ENCODE results near the gene CCDC116. TPM values are rescaled to one million over a fixed set of nuclear protein-coding genes. Genes with fewer than 3 reads are reported as not detected.

Gene CCDC116
- total and polyA plus RNA-seq, 2 experiments from 2014 or later: 0.14 TPM; not detected in 1

GRCh38 chr22:21635771-21636510 is 3.4 kb downstream of the CCDC116 start:
- Mint-ChIP-seq H3K9me3 (0 out of 3 replicates have a peak, but pooled peaks cover under 1% of the 10 kb centered on the region), H3K4me3 (no peak overlapping the region), H3K36me3 (ENCODE audit: low read depth) (no peaks in the 10 kb centered on the region), H3K27me3 (ENCODE audit: insufficient read depth, low read depth, poor library complexity) (peaks cover 24% of the 10 kb centered on the region), H3K27ac (no peak overlapping the region), H3K4me1 (peaks cover 5% of the 10 kb centered on the region)
- peaks cover 3% of the 10 kb centered on the region; the same call in 1 of the 2 replicates for H3F3A ChIP-seq (replicated peaks; ENCODE audit: low read depth)
- TF ChIP-seq EZH2phosphoT487 (IDR thresholded peaks at IDR 0.05; ENCODE audit: unreplicated experiment) (no peak), CTCF (conservative IDR thresholded peaks at IDR 0.05; ENCODE audit: low read depth in 2 of 2) (no peak), POLR2AphosphoS5 (IDR thresholded peaks at IDR 0.05; ENCODE audit: low read depth) (no peak), STAT1 (IDR thresholded peaks at IDR 0.05; ENCODE audit: unreplicated experiment) (no peak), ZNF331 (CRISPR knock-in tag; IDR thresholded peaks at IDR 0.05; ENCODE audit: low read depth) (no peak), JUNB (IDR thresholded peaks at IDR 0.05; ENCODE audit: unreplicated experiment) (no peak), ZNF114 (CRISPR knock-in tag; IDR thresholded peaks at IDR 0.05) (no peak), NANOG (IDR thresholded peaks at IDR 0.05; ENCODE audit: borderline replicate concordance) (no peak), EZH2 (IDR thresholded peaks at IDR 0.05; ENCODE audit: low read depth, unreplicated experiment) (no peak), REST (IDR thresholded peaks at IDR 0.05; ENCODE audit: unreplicated experiment) (no peak), ZNF462 (CRISPR knock-in tag; IDR thresholded peaks at IDR 0.05) (no peak), ETS1 (IDR thresholded peaks at IDR 0.05) (no peak), CREB1 (CRISPR knock-in tag; IDR thresholded peaks at IDR 0.05; ENCODE audit: low read depth) (no peak)
- no peaks in the 10 kb centered on the region for H3K9me2 ChIP-seq (ENCODE audit: insufficient read depth)
- H3K27ac ChIP-seq (ENCODE audit: low read depth): no peak overlapping the region
- no peaks in the 10 kb centered on the region for H4K20me1 ChIP-seq (replicated peaks; ENCODE audit: insufficient read depth)
- ATAC-seq (no peak), DNase-seq (ENCODE audit: low spot score) (no peak)
- no peak overlapping the region for H2AFZ ChIP-seq
- no peak overlapping the region for H3K4me3 ChIP-seq
- no peaks in the 10 kb centered on the region for H3K79me2 ChIP-seq (replicated peaks; ENCODE audit: insufficient read depth)
- H3K4me1 ChIP-seq (ENCODE audit: insufficient read depth): peaks cover 4% of the 10 kb centered on the region; the same call in 1 of the 2 replicates
- peaks cover 6% of the 10 kb centered on the region for H3K27me3 ChIP-seq (ENCODE audit: insufficient read depth)
- no peaks in the 10 kb centered on the region for H3K36me3 ChIP-seq (ENCODE audit: insufficient read depth)
- no peak overlapping the region for H3K4me2 ChIP-seq

All from GM23338 (cell line).